ENCODE measurements around the gene PCDHGC3. TPM values are rescaled to one million over a fixed set of nuclear protein-coding genes. Genes with fewer than 3 reads are reported as not detected.

The PCDHGC3 gene
- total RNA-seq, 3 donors from 2014 or later (not counting 1 experiment from before 2014, with no cell fraction given), result 0.68 to 1.5 (median 0.75) TPM

DNA sequence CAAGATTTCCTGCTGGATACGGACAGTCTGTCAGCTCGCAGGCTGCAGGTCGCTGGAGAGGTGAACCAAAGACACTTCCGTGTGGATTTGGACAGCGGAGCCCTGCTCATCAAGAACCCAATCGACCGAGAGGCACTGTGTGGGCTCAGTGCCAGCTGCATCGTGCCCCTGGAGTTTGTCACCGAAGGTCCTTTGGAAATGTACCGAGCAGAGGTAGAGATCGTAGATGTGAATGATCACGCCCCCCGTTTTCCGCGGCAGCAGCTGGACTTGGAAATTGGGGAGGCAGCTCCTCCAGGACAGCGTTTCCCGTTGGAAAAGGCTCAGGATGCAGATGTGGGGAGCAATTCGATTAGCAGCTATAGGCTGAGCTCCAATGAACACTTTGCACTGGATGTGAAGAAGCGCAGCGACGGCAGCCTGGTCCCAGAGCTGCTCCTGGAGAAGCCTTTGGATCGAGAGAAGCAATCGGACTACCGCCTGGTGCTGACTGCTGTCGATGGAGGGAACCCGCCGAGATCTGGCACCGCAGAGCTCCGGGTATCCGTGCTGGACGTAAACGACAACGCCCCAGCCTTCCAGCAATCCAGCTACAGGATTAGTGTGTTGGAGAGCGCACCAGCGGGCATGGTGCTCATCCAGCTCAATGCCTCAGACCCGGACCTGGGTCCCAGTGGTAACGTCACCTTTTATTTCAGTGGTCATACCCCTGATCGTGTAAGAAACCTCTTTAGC is 9.7 kb downstream of the PCDHGC3 start:
- no peaks in the 10 kb centered on the region for H3K9me3 Mint-ChIP-seq
- Histone ChIP-seq H3K27me3 (ENCODE audit: control insufficient read depth, insufficient read depth, low read length) (peaks cover 23% of the 10 kb centered on the region), H3K4me1 (ENCODE audit: control insufficient read depth, insufficient read depth, low read length) (peaks cover 10% of the 10 kb centered on the region), H3K9me3 (ENCODE audit: control insufficient read depth, insufficient read depth, low read length) (no peaks in the 10 kb centered on the region), H3K36me3 (ENCODE audit: control insufficient read depth, insufficient read depth, low read length) (no peaks in the 10 kb centered on the region), H3K4me3 (ENCODE audit: low read length) (no peak overlapping the region), H3K27ac (ENCODE audit: low read length) (no peak overlapping the region)
- 50% methylated on average over 37 of the region's 38 CpGs for WGBS (ENCODE audit: insufficient coverage)
- ATAC-seq (no peak), DNase-seq (no peak)
- peaks cover 0 to 6% of the 10 kb centered on the region in 2 donors for H3K4me1 Mint-ChIP-seq
- H3K27me3 Mint-ChIP-seq (ENCODE audit: low read depth in 2 of 2), result peaks cover 46 to 63% of the 10 kb centered on the region in 2 donors
- no peaks in the 10 kb centered on the region for H3K36me3 Mint-ChIP-seq
- H3K4me3 Mint-ChIP-seq, result no peak overlapping the region
- TF ChIP-seq, protein P1, sequence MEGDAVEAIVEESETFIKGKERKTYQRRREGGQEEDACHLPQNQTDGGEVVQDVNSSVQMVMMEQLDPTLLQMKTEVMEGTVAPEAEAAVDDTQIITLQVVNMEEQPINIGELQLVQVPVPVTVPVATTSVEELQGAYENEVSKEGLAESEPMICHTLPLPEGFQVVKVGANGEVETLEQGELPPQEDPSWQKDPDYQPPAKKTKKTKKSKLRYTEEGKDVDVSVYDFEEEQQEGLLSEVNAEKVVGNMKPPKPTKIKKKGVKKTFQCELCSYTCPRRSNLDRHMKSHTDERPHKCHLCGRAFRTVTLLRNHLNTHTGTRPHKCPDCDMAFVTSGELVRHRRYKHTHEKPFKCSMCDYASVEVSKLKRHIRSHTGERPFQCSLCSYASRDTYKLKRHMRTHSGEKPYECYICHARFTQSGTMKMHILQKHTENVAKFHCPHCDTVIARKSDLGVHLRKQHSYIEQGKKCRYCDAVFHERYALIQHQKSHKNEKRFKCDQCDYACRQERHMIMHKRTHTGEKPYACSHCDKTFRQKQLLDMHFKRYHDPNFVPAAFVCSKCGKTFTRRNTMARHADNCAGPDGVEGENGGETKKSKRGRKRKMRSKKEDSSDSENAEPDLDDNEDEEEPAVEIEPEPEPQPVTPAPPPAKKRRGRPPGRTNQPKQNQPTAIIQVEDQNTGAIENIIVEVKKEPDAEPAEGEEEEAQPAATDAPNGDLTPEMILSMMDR (IDR thresholded peaks at IDR 0.05), result no peak
- H3K27ac Mint-ChIP-seq, result no peak overlapping the region
- intact Hi-C loops (cut with micrococcal nuclease), result no loop called here

DNA sequence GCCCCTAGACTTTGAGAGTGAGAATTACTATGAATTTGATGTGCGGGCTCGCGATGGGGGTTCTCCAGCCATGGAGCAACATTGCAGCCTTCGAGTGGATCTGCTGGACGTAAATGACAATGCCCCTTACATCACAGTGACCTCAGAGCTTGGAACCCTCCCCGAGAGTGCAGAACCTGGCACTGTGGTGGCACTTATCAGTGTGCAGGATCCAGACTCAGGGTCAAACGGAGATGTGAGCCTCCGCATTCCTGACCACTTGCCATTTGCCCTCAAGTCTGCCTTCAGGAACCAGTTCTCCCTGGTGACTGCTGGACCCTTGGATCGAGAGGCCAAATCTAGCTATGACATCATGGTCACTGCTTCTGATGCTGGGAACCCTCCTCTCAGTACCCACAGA is 10.3 kb downstream of the PCDHGC3 start:
- DNase-seq, result no peak
- Mint-ChIP-seq H3K9me3 (no peaks in the 10 kb centered on the region), H3K4me3 (no peak overlapping the region), H3K4me1 (peaks cover 3 to 10% of the 10 kb centered on the region in 2 donors), H3K36me3 (no peaks in the 10 kb centered on the region), H3K27ac (no peak overlapping the region), H3K27me3 (ENCODE audit: low read depth in 2 of 2) (peaks cover 46 to 64% of the 10 kb centered on the region in 2 donors)
- ATAC-seq, result no peak
- H3K4me1 ChIP-seq (ENCODE audit: control insufficient read depth, insufficient read depth, low read length), result peaks cover 12% of the 10 kb centered on the region
- H3K27ac ChIP-seq (ENCODE audit: low read length), result no peak overlapping the region
- TF ChIP-seq, protein P1 (IDR thresholded peaks at IDR 0.05), result no peak
- H3K36me3 ChIP-seq (ENCODE audit: control insufficient read depth, insufficient read depth, low read length), result no peaks in the 10 kb centered on the region
- no peak overlapping the region for H3K4me3 ChIP-seq (ENCODE audit: low read length)
- WGBS (ENCODE audit: insufficient coverage), result 89% methylated on average over 9 of the region's 9 CpGs
- H3K9me3 ChIP-seq (ENCODE audit: control insufficient read depth, insufficient read depth, low read length), result no peaks in the 10 kb centered on the region
- intact Hi-C loops (cut with micrococcal nuclease), result no loop called here
- peaks cover 29% of the 10 kb centered on the region for H3K27me3 ChIP-seq (ENCODE audit: control insufficient read depth, insufficient read depth, low read length)

DNA sequence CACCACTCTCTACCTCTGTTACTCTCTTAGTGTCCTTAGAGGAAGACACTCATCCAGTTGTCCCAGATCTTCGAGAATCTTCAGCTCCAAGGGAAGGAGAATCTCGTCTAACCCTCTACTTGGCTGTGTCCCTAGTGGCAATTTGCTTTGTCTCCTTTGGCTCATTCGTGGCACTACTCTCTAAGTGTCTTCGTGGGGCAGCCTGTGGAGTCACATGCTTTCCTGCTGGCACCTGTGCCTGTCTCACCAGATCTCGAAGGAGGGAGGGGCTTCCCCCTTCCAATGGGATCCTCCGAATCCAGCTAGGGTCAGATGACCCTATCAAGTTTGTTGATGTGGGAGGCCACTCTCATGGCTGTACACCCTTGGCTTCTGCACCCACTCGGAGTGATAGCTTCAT is 11.4 kb downstream of the PCDHGC3 start:
- Histone ChIP-seq H3K4me3 (ENCODE audit: low read length) (no peak overlapping the region), H3K4me1 (ENCODE audit: control insufficient read depth, insufficient read depth, low read length) (peaks cover 22% of the 10 kb centered on the region), H3K27me3 (ENCODE audit: control insufficient read depth, insufficient read depth, low read length) (peaks cover 37% of the 10 kb centered on the region), H3K36me3 (ENCODE audit: control insufficient read depth, insufficient read depth, low read length) (no peaks in the 10 kb centered on the region), H3K27ac (ENCODE audit: low read length) (no peak overlapping the region), H3K9me3 (ENCODE audit: control insufficient read depth, insufficient read depth, low read length) (no peaks in the 10 kb centered on the region)
- intact Hi-C loops (cut with micrococcal nuclease), result no loop called here
- TF ChIP-seq, protein P1 (IDR thresholded peaks at IDR 0.05), result no peak
- H3K4me1 Mint-ChIP-seq, result peaks cover 8 to 14% of the 10 kb centered on the region in 2 donors
- H3K9me3 Mint-ChIP-seq, result no peaks in the 10 kb centered on the region
- no peak overlapping the region for H3K4me3 Mint-ChIP-seq
- WGBS (ENCODE audit: insufficient coverage), result 85% methylated on average over 7 of the region's 7 CpGs
- no peaks in the 10 kb centered on the region for H3K36me3 Mint-ChIP-seq
- H3K27me3 Mint-ChIP-seq (ENCODE audit: low read depth in 2 of 2), result peaks cover 49 to 70% of the 10 kb centered on the region in 2 donors
- H3K27ac Mint-ChIP-seq, result no peak overlapping the region
- DNase-seq (no peak), ATAC-seq (no peak)
